Panc1 (cell line): Measurements from ENCODE around the gene ROGDI.

Experiments
- POLR2AphosphoS5 ChIP-seq: IDR thresholded peaks from 2 replicates; pipeline ENCODE4 v1.6.1; 2012; ENCODE audit warnings: mild to moderate bottlenecking, low read depth, low read length, moderate library complexity
- SIN3A ChIP-seq: IDR thresholded peaks from 2 replicates; pipeline ENCODE4 v1.6.1; 2012; ENCODE audit warnings: low read depth, mild to moderate bottlenecking, low read length, moderate library complexity, borderline replicate concordance; ENCODE audit not compliant: insufficient read depth
- TF ChIP-seq, protein P1 (sequence below): fragments of 450-650 bp; IDR thresholded peaks from 2 replicates; pipeline ENCODE4 v1.5.1; 2017; ENCODE audit warnings: mild to moderate bottlenecking
- TF ChIP-seq, protein P2 (sequence below), 2 experiments: IDR thresholded peaks; 2 replicates each; pipeline ENCODE4 v1.6.1; 2011 to 2012; ENCODE audit warnings: low read depth in 2 of 2, control low read depth in 1 of 2, low read length in 1 of 2, mild to moderate bottlenecking in 1 of 2, moderate library complexity in 1 of 2; ENCODE audit not compliant: insufficient read depth in 1 of 2

DNA sequence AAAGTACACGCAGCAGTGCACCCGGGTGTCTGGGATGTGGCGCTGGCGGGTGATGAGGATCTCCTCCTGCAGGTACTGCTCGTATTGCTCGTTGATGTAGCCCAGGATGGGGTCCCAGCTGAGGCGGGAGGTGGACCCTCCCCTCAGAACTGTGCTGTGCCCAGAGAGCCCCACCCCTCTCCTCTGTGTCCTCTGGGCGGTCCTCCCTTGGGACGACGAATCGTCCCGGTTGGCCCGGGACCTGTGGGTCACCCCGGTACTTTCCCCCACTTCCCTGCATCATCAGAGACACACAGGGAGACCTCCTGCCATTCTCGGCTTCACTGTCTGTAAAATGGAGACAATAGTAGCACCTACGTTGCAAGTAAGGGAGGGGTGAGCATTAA, 18.5 kb downstream of the ROGDI start:
- TF ChIP-seq, protein P1, sequence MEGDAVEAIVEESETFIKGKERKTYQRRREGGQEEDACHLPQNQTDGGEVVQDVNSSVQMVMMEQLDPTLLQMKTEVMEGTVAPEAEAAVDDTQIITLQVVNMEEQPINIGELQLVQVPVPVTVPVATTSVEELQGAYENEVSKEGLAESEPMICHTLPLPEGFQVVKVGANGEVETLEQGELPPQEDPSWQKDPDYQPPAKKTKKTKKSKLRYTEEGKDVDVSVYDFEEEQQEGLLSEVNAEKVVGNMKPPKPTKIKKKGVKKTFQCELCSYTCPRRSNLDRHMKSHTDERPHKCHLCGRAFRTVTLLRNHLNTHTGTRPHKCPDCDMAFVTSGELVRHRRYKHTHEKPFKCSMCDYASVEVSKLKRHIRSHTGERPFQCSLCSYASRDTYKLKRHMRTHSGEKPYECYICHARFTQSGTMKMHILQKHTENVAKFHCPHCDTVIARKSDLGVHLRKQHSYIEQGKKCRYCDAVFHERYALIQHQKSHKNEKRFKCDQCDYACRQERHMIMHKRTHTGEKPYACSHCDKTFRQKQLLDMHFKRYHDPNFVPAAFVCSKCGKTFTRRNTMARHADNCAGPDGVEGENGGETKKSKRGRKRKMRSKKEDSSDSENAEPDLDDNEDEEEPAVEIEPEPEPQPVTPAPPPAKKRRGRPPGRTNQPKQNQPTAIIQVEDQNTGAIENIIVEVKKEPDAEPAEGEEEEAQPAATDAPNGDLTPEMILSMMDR = no peak
- TF ChIP-seq, protein P2, sequence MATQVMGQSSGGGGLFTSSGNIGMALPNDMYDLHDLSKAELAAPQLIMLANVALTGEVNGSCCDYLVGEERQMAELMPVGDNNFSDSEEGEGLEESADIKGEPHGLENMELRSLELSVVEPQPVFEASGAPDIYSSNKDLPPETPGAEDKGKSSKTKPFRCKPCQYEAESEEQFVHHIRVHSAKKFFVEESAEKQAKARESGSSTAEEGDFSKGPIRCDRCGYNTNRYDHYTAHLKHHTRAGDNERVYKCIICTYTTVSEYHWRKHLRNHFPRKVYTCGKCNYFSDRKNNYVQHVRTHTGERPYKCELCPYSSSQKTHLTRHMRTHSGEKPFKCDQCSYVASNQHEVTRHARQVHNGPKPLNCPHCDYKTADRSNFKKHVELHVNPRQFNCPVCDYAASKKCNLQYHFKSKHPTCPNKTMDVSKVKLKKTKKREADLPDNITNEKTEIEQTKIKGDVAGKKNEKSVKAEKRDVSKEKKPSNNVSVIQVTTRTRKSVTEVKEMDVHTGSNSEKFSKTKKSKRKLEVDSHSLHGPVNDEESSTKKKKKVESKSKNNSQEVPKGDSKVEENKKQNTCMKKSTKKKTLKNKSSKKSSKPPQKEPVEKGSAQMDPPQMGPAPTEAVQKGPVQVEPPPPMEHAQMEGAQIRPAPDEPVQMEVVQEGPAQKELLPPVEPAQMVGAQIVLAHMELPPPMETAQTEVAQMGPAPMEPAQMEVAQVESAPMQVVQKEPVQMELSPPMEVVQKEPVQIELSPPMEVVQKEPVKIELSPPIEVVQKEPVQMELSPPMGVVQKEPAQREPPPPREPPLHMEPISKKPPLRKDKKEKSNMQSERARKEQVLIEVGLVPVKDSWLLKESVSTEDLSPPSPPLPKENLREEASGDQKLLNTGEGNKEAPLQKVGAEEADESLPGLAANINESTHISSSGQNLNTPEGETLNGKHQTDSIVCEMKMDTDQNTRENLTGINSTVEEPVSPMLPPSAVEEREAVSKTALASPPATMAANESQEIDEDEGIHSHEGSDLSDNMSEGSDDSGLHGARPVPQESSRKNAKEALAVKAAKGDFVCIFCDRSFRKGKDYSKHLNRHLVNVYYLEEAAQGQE (IDR thresholded peaks at IDR 0.05; ENCODE audit: insufficient read depth in 1 of 2, low read depth in 2 of 2, low read length in 1 of 2) = no peak
- TF ChIP-seq POLR2AphosphoS5 (no peak), SIN3A (no peak)
